PC-3 (cell line): Measurements from ENCODE around the gene MORN1.
A peak's percentile ranks its signal among the peaks of the same experiment; 100 is the strongest.

Experiments
- EZH2 ChIP-seq: fragments of 300-600 bp; sonication (generic); IDR thresholded peaks from one replicate; pipeline ENCODE4 v1.6.1; 2017; ENCODE audit warnings: antibody characterized with exemption, mild to moderate bottlenecking, low read length; ENCODE audit not compliant: unreplicated experiment
- EZH2phosphoT487 ChIP-seq: fragments of 300-600 bp; sonication (generic); IDR thresholded peaks from 2 replicates; pipeline ENCODE4 v1.6.1; 2018; ENCODE audit warnings: mild to moderate bottlenecking, antibody characterized with exemption, low read length, borderline replicate concordance
- TF ChIP-seq, protein P1 (sequence below): fragments of 300-600 bp; sonication (generic); conservative IDR thresholded peaks from 2 replicates; pipeline ENCODE4 v1.5.1; 2017; ENCODE audit warnings: antibody characterized with exemption, low read depth, mild to moderate bottlenecking, low read length

DNA sequence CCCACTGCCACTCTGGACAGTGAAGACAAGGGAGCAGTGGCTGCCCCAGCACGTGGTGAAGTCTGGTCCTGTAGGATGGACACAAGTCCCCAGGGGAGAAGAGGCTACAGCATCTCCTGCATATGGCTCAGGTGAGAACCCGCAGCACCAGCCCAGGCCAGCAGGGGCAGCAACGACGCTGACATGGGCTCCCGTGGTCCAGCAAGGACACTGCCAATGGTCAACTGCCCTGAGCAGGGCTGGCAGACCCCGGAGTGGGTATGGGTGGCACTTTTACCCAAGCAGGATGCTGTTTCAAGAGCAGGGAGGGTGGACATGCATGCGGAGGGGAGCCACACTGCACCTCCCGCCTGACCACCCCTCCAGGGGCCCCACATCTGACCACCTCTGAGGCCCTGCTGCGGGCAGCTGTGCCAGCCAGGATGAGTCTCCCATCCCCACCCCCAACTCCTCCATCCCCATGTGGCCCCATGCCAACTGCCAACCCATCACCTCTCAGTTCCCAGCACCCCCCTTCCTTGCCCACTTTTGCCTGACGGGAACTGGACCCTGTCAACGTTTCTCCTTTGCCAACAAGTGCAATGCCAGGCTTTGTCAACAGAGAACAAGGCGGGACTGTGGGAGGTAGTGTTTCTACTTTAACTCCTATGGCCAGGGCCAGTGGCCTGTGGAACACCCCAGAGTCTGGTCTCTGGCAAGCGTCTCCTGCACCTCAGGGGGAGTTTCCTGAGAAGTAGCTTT, 8.6 kb downstream of the MORN1 start:
- TF ChIP-seq, protein P1, sequence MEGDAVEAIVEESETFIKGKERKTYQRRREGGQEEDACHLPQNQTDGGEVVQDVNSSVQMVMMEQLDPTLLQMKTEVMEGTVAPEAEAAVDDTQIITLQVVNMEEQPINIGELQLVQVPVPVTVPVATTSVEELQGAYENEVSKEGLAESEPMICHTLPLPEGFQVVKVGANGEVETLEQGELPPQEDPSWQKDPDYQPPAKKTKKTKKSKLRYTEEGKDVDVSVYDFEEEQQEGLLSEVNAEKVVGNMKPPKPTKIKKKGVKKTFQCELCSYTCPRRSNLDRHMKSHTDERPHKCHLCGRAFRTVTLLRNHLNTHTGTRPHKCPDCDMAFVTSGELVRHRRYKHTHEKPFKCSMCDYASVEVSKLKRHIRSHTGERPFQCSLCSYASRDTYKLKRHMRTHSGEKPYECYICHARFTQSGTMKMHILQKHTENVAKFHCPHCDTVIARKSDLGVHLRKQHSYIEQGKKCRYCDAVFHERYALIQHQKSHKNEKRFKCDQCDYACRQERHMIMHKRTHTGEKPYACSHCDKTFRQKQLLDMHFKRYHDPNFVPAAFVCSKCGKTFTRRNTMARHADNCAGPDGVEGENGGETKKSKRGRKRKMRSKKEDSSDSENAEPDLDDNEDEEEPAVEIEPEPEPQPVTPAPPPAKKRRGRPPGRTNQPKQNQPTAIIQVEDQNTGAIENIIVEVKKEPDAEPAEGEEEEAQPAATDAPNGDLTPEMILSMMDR, result peak; percentile 67
- TF ChIP-seq EZH2phosphoT487 (no peak), EZH2 (no peak)
